HepG2 (cell line): ENCODE data around the gene OR6S1. TPM values are rescaled to one million over a fixed set of nuclear protein-coding genes. Genes with fewer than 3 reads are reported as not detected.

ENCODE experiments used
- FOXK2 ChIP-seq: fragments of 450-650 bp; IDR thresholded peaks from 2 replicates; pipeline ENCODE4 v1.6.1; 2016
- KDM1A ChIP-seq: IDR thresholded peaks from 2 replicates; pipeline ENCODE4 v1.6.1; 2016; ENCODE audit warnings: missing compliant biosample characterization
- KDM4B ChIP-seq: sonication (generic); formaldehyde crosslinking; IDR thresholded peaks from 2 replicates; pipeline ENCODE4 v1.4.0; 2020; ENCODE audit warnings: missing genetic modification reagents
- MATR3 ChIP-seq: sonication (generic); formaldehyde crosslinking; IDR thresholded peaks from 2 replicates; pipeline ENCODE4 v1.4.0; 2020; ENCODE audit warnings: missing genetic modification reagents
- MBNL3 ChIP-seq: fragments of 250-450 bp; sonication (Bioruptor Pico); conservative IDR thresholded peaks from 2 replicates; pipeline ENCODE4 v1.8.0; 2022; ENCODE audit warnings: mild to moderate bottlenecking, inconsistent platforms
- MED1 ChIP-seq: sonication (generic); formaldehyde crosslinking; IDR thresholded peaks from 2 replicates; pipeline ENCODE4 v1.4.0; 2020; ENCODE audit warnings: missing genetic modification reagents
- NONO ChIP-seq, 2 experiments: fragments of 450-650 bp in 1 of 2; sonication (generic) in 1 of 2; formaldehyde crosslinking in 1 of 2; IDR thresholded peaks in 1 of 2; conservative IDR thresholded peaks in 1 of 2; 2 replicates each; pipeline versions ENCODE4 v1.6.1 to v1.8.0; 2017 to 2022; ENCODE audit warnings: mild to moderate bottlenecking in 1 of 2, missing genetic modification reagents in 1 of 2, moderate library complexity in 1 of 2
- SMAD1 ChIP-seq: sonication (generic); formaldehyde crosslinking; IDR thresholded peaks from 2 replicates; pipeline ENCODE4 v1.4.0; 2020; ENCODE audit warnings: missing genetic modification reagents, low read depth, mild to moderate bottlenecking, borderline replicate concordance
- TEAD3 ChIP-seq: optimal IDR thresholded peaks from 2 replicates; pipeline ENCODE3; 2016; ENCODE audit warnings: borderline replicate concordance
- ZFP82 ChIP-seq: sonication (generic); formaldehyde crosslinking; IDR thresholded peaks from 2 replicates; pipeline ENCODE4 v1.5.1; 2020; ENCODE audit warnings: mild to moderate bottlenecking, missing genetic modification reagents, borderline replicate concordance
- ZFY ChIP-seq: sonication (generic); formaldehyde crosslinking; IDR thresholded peaks from 2 replicates; pipeline ENCODE4 v1.4.0; 2020; ENCODE audit warnings: missing genetic modification reagents
- ZKSCAN1 ChIP-seq: fragments of 150-350 bp; IDR thresholded peaks from 2 replicates; pipeline ENCODE4 v1.6.1; 2014; ENCODE audit warnings: low read length
- ZNF101 ChIP-seq: sonication (generic); formaldehyde crosslinking; IDR thresholded peaks from 2 replicates; pipeline ENCODE4 v1.4.0; 2020; ENCODE audit warnings: mild to moderate bottlenecking, low read depth, missing genetic modification reagents, borderline replicate concordance
- ZNF17 ChIP-seq: sonication (generic); formaldehyde crosslinking; IDR thresholded peaks from 2 replicates; pipeline ENCODE4 v1.5.0; 2020; ENCODE audit warnings: mild to moderate bottlenecking, missing genetic modification reagents
- ZNF224 ChIP-seq: sonication (generic); formaldehyde crosslinking; IDR thresholded peaks from 2 replicates; pipeline ENCODE4 v1.5.0; 2020; ENCODE audit warnings: mild to moderate bottlenecking, missing genetic modification reagents
- ZNF331 ChIP-seq: sonication (generic); formaldehyde crosslinking; IDR thresholded peaks from 2 replicates; pipeline ENCODE4 v1.4.0; 2020; ENCODE audit warnings: missing genetic modification reagents
- ZNF557 ChIP-seq: sonication (generic); formaldehyde crosslinking; IDR thresholded peaks from 2 replicates; pipeline ENCODE4 v1.4.0; 2020; ENCODE audit warnings: missing genetic modification reagents
- ZNF558 ChIP-seq: sonication (generic); formaldehyde crosslinking; IDR thresholded peaks from 2 replicates; pipeline ENCODE4 v1.9.0; 2022; ENCODE audit warnings: mild to moderate bottlenecking, missing genetic modification reagents, borderline replicate concordance
- ZNF615 ChIP-seq: sonication (generic); formaldehyde crosslinking; IDR thresholded peaks from 2 replicates; pipeline ENCODE4 v1.5.0; 2020; ENCODE audit warnings: mild to moderate bottlenecking, missing genetic modification reagents, borderline replicate concordance
- ZNF761 ChIP-seq: sonication (generic); formaldehyde crosslinking; conservative IDR thresholded peaks from 2 replicates; pipeline ENCODE4 v1.4.0; 2020; ENCODE audit warnings: mild to moderate bottlenecking, missing genetic modification reagents
- polyA plus RNA-seq, 8 experiments: library from polyadenylated mRNA; depleted of rRNA in 3 of 8; stranded (reverse) in 7 of 8; unstranded in 1 of 8; fragments of >200 nt; fragmentation: Illumina TruSeq in 4 of 8; extraction: Trizol in 4 of 8; gene quantifications; 2 replicates each; pipeline versions ENCODE4 v1.2.1 to v1.2.3, GENCODE V29; 2011 to 2016; ENCODE audit warnings: low read depth in 4 of 8, missing spikeins in 1 of 8, mixed read lengths in 1 of 8; ENCODE audit not compliant: insufficient read depth in 1 of 8
- total RNA-seq, 5 experiments: library from RNA; depleted of rRNA; stranded (reverse); fragments of >200 nt; fragmentation: Illumina TruSeq; extraction: Trizol; gene quantifications; 2 replicates each; pipeline ENCODE4 v1.2.3, GENCODE V29; 2016; ENCODE audit warnings: low read depth in 1 of 5
- TF ChIP-seq, protein P1 (sequence below): sonication (generic); formaldehyde crosslinking; IDR thresholded peaks from 2 replicates; pipeline ENCODE4 v1.8.0; 2022; ENCODE audit warnings: mild to moderate bottlenecking, missing genetic modification reagents, moderate library complexity
- TF ChIP-seq, protein P2 (sequence below): sonication (generic); formaldehyde crosslinking; IDR thresholded peaks from 2 replicates; pipeline ENCODE4 v1.5.0; 2020; ENCODE audit warnings: missing genetic modification reagents
- TF ChIP-seq, protein P3 (sequence below): sonication (generic); formaldehyde crosslinking; IDR thresholded peaks from 2 replicates; pipeline ENCODE4 v1.4.0; 2020; ENCODE audit warnings: missing genetic modification reagents

OR6S1 gene
- total and polyA plus RNA-seq, 2 of the 13 experiments (the other 11 are each of a cell fraction or from before 2014, with no cell fraction given), result 0.09 TPM; not detected in 1

DNA sequence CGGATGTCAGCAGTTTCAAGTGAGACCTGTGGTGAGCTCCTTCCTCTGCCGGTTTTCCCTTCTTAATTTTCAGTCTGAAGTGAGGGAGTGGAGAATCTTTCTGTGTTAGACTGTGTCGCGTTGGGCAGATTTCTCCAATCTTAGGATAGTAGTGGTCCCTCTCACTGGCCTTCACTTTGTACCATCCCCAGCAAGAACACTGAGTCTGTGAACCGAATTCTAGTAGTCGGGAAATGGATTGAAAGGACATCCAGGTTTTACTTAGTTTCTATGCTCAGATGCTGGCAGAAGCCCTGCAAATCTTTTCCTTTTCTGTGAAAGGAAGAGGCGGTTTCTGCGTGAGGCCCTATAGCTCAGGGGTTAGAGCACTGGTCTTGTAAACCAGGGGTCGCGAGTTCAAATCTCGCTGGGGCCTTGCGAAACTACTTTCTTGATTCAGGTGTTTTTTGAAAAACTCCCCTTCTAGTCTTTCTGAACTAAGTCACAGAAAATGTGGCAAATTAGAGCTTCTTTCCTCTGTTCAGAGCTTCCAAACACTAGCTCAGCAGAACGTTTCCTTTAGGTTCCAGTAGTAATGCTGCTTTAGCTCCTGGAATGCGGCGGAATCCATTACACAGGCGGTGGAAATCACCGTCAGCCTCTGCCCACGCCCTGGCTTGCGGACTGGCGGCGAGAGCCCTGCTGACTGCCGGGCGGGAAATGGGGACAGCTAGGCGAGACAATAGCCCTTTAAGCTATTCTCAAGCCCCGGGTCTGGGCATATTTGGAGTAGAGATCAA lies 40.0 kb upstream of the OR6S1 start (continued):
- TF ChIP-seq, protein P1, sequence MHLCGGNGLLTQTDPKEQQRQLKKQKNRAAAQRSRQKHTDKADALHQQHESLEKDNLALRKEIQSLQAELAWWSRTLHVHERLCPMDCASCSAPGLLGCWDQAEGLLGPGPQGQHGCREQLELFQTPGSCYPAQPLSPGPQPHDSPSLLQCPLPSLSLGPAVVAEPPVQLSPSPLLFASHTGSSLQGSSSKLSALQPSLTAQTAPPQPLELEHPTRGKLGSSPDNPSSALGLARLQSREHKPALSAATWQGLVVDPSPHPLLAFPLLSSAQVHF (CRISPR knock-in tag), result no peak
- TF ChIP-seq KDM4B (no peak), MED1 (CRISPR knock-in tag) (peak; percentile 79), ZNF615 (peak; percentile 87; the same call in 1 of the 2 replicates), ZNF17 (CRISPR knock-in tag) (0 out of 2 replicates have a peak, but pooled peaks have one; percentile 55), ZNF557 (CRISPR knock-in tag) (peak; percentile 13), ZNF558 (CRISPR knock-in tag) (0 out of 2 replicates have a peak, but pooled peaks have one; percentile 67), KDM1A (CRISPR knock-in tag) (peak; percentile 76; the same call in 1 of the 2 replicates), ZKSCAN1 (peak; percentile 46; the same call in 1 of the 2 replicates), ZNF224 (peak; percentile 75; the same call in 1 of the 2 replicates), ZNF761 (0 out of 2 replicates have a peak, but pooled peaks have one; percentile 72), FOXK2 (no peak), MBNL3 (CRISPR knock-in tag) (no peak), MATR3 (no peak), ZFY (CRISPR knock-in tag) (peak; percentile 3; the same call in 1 of the 2 replicates), ZNF101 (CRISPR knock-in tag) (0 out of 2 replicates have a peak, but pooled peaks have one; percentile 1), TEAD3 (CRISPR knock-in tag) (peak; percentile 84), ZNF331 (CRISPR knock-in tag) (peak; percentile 56), NONO (IDR thresholded peaks at IDR 0.05) (no peak), NONO (CRISPR knock-in tag; conservative IDR thresholded peaks at IDR 0.05) (peak; percentile 78; the same call in 1 of the 2 replicates), ZFP82 (no peak), SMAD1 (CRISPR knock-in tag) (no peak; the same call in 1 of the 2 replicates)
- TF ChIP-seq, protein P2, sequence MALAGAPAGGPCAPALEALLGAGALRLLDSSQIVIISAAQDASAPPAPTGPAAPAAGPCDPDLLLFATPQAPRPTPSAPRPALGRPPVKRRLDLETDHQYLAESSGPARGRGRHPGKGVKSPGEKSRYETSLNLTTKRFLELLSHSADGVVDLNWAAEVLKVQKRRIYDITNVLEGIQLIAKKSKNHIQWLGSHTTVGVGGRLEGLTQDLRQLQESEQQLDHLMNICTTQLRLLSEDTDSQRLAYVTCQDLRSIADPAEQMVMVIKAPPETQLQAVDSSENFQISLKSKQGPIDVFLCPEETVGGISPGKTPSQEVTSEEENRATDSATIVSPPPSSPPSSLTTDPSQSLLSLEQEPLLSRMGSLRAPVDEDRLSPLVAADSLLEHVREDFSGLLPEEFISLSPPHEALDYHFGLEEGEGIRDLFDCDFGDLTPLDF (CRISPR knock-in tag), result peak; percentile 63
- TF ChIP-seq, protein P3, sequence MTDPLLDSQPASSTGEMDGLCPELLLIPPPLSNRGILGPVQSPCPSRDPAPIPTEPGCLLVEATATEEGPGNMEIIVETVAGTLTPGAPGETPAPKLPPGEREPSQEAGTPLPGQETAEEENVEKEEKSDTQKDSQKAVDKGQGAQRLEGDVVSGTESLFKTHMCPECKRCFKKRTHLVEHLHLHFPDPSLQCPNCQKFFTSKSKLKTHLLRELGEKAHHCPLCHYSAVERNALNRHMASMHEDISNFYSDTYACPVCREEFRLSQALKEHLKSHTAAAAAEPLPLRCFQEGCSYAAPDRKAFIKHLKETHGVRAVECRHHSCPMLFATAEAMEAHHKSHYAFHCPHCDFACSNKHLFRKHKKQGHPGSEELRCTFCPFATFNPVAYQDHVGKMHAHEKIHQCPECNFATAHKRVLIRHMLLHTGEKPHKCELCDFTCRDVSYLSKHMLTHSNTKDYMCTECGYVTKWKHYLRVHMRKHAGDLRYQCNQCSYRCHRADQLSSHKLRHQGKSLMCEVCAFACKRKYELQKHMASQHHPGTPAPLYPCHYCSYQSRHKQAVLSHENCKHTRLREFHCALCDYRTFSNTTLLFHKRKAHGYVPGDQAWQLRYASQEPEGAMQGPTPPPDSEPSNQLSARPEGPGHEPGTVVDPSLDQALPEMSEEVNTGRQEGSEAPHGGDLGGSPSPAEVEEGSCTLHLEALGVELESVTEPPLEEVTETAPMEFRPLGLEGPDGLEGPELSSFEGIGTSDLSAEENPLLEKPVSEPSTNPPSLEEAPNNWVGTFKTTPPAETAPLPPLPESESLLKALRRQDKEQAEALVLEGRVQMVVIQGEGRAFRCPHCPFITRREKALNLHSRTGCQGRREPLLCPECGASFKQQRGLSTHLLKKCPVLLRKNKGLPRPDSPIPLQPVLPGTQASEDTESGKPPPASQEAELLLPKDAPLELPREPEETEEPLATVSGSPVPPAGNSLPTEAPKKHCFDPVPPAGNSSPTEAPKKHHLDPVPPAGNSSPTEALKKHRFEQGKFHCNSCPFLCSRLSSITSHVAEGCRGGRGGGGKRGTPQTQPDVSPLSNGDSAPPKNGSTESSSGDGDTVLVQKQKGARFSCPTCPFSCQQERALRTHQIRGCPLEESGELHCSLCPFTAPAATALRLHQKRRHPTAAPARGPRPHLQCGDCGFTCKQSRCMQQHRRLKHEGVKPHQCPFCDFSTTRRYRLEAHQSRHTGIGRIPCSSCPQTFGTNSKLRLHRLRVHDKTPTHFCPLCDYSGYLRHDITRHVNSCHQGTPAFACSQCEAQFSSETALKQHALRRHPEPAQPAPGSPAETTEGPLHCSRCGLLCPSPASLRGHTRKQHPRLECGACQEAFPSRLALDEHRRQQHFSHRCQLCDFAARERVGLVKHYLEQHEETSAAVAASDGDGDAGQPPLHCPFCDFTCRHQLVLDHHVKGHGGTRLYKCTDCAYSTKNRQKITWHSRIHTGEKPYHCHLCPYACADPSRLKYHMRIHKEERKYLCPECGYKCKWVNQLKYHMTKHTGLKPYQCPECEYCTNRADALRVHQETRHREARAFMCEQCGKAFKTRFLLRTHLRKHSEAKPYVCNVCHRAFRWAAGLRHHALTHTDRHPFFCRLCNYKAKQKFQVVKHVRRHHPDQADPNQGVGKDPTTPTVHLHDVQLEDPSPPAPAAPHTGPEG (CRISPR knock-in tag), result no peak
